Measurements from ENCODE around the gene HCST.

Gene HCST

DNA sequence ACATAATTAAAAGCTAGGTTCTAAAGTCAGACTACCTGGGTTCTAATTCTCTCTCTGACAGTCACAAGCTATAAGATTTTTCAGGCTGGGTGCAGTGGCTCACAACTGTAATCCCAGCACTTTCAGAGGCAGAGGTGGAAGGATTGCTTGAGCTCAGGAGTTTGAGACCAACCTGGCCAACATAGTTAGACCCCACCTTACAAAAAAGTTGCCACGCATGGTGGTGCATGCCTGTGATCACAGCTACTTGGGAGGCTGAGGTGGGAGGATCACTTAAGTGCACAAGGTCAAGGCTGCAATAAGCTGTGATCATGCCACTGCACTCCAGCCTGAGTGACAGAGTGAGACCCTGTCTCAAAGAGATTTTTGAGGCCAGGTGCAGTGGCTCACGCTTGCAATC lies 8.0 kb upstream of the HCST start:
- Histone ChIP-seq H3K4me3 (replicated peaks; ENCODE audit: insufficient read depth, low read length) (no peak overlapping the region), H3K27me3 (ENCODE audit: insufficient read depth, poor library complexity, severe bottlenecking) (no peaks in the 10 kb centered on the region), H3K27ac (replicated peaks) (no peak overlapping the region)
- TF ChIP-seq GABPA (IDR thresholded peaks at IDR 0.05; ENCODE audit: low read depth), result no peak
- peak; percentile 50; the same call in 1 of the 2 replicates for TF ChIP-seq POLR2AphosphoS5 (IDR thresholded peaks at IDR 0.05; ENCODE audit: low read depth)
- no peak for DNase-seq (ENCODE audit: low read depth in 1 of 2, low spot score in 1 of 2)

DNA sequence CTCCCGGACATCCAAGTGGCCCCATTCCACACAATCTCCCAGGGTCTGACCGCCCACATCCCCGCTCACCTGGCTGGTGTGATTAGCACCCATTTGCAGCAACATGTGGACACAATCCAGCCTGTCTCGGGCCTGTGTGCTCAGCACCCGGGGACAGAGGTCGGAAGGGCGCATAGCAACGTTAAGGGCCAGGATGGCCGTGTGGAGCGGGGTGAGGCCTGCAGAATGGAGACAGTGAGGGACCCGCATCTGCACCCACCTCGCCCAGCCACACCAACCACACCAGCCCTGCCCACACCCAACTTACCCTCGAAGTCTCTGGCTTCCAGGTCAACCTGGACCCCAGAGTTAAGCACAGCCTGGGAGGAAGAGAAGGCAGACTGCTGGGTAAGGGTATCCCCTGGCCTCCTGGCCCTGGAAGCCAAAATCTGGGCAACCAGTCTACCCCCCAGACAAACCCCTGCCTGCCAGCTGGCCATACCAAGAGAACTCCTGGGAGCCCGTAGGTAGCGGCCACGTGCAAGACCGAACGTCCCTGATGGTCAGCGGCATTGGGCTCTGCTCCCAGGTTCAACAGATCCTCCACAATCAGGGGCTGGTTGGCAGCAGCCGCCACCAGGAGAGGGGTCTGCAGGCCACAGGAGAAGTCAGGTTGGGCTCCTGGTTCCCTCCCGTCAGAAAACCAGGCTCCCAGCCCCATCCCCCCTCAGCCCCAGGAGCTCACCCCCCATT lies 6.3 kb upstream of the HCST start:
- TF ChIP-seq POLR2AphosphoS5 (IDR thresholded peaks at IDR 0.05; ENCODE audit: low read depth), result no peak
- TF ChIP-seq, protein P1, sequence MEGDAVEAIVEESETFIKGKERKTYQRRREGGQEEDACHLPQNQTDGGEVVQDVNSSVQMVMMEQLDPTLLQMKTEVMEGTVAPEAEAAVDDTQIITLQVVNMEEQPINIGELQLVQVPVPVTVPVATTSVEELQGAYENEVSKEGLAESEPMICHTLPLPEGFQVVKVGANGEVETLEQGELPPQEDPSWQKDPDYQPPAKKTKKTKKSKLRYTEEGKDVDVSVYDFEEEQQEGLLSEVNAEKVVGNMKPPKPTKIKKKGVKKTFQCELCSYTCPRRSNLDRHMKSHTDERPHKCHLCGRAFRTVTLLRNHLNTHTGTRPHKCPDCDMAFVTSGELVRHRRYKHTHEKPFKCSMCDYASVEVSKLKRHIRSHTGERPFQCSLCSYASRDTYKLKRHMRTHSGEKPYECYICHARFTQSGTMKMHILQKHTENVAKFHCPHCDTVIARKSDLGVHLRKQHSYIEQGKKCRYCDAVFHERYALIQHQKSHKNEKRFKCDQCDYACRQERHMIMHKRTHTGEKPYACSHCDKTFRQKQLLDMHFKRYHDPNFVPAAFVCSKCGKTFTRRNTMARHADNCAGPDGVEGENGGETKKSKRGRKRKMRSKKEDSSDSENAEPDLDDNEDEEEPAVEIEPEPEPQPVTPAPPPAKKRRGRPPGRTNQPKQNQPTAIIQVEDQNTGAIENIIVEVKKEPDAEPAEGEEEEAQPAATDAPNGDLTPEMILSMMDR (IDR thresholded peaks at IDR 0.05; ENCODE audit: insufficient read depth, low read length), result no peak
- TF ChIP-seq, protein P2, sequence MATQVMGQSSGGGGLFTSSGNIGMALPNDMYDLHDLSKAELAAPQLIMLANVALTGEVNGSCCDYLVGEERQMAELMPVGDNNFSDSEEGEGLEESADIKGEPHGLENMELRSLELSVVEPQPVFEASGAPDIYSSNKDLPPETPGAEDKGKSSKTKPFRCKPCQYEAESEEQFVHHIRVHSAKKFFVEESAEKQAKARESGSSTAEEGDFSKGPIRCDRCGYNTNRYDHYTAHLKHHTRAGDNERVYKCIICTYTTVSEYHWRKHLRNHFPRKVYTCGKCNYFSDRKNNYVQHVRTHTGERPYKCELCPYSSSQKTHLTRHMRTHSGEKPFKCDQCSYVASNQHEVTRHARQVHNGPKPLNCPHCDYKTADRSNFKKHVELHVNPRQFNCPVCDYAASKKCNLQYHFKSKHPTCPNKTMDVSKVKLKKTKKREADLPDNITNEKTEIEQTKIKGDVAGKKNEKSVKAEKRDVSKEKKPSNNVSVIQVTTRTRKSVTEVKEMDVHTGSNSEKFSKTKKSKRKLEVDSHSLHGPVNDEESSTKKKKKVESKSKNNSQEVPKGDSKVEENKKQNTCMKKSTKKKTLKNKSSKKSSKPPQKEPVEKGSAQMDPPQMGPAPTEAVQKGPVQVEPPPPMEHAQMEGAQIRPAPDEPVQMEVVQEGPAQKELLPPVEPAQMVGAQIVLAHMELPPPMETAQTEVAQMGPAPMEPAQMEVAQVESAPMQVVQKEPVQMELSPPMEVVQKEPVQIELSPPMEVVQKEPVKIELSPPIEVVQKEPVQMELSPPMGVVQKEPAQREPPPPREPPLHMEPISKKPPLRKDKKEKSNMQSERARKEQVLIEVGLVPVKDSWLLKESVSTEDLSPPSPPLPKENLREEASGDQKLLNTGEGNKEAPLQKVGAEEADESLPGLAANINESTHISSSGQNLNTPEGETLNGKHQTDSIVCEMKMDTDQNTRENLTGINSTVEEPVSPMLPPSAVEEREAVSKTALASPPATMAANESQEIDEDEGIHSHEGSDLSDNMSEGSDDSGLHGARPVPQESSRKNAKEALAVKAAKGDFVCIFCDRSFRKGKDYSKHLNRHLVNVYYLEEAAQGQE (IDR thresholded peaks at IDR 0.05; ENCODE audit: insufficient replicate concordance, low read depth), result no peak
- TF ChIP-seq GABPA (IDR thresholded peaks at IDR 0.05; ENCODE audit: low read depth), result no peak
- no peak for TF ChIP-seq SPI1 (IDR thresholded peaks at IDR 0.05; ENCODE audit: borderline replicate concordance, low read depth)
- no peak overlapping the region for H3K4me3 ChIP-seq (replicated peaks; ENCODE audit: insufficient read depth, low read length)
- H3K27ac ChIP-seq (replicated peaks), result no peak overlapping the region
- no peaks in the 10 kb centered on the region for H3K27me3 ChIP-seq (ENCODE audit: insufficient read depth, poor library complexity, severe bottlenecking)
- DNase-seq (ENCODE audit: low read depth in 1 of 2, low spot score in 1 of 2), result no peak

DNA sequence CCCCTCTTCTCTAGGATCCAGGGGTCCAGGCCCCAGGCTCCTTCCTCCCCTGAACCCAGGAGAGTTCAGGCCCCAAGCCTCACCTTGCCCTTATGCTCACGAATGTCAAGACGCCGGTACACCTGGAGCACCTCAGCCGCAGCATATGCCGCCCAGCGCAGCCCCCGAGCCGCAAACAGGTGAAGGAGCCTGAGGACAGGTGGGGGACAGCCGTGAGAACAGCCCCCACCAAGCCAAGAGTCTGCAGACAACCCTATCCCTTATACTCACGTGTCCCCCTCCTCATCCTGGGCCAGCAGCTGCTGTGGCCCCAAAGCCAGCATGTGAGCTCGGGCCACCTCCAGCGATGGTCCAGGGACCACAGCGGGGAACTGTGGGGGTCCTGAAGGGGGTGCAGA lies 5.7 kb upstream of the HCST start:
- no peak overlapping the region for H3K27ac ChIP-seq (replicated peaks)
- no peak overlapping the region for H3K4me3 ChIP-seq (replicated peaks; ENCODE audit: insufficient read depth, low read length)
- no peak for DNase-seq (ENCODE audit: low read depth in 1 of 2, low spot score in 1 of 2)
- no peak for TF ChIP-seq SPI1 (IDR thresholded peaks at IDR 0.05; ENCODE audit: borderline replicate concordance, low read depth)
- no peak for TF ChIP-seq GABPA (IDR thresholded peaks at IDR 0.05; ENCODE audit: low read depth)
- TF ChIP-seq, protein P1 (IDR thresholded peaks at IDR 0.05; ENCODE audit: insufficient read depth, low read length), result no peak
- no peak for TF ChIP-seq POLR2AphosphoS5 (IDR thresholded peaks at IDR 0.05; ENCODE audit: low read depth)
- TF ChIP-seq, protein P2 (IDR thresholded peaks at IDR 0.05; ENCODE audit: insufficient replicate concordance, low read depth), result no peak
- H3K27me3 ChIP-seq (ENCODE audit: insufficient read depth, poor library complexity, severe bottlenecking), result no peaks in the 10 kb centered on the region

DNA sequence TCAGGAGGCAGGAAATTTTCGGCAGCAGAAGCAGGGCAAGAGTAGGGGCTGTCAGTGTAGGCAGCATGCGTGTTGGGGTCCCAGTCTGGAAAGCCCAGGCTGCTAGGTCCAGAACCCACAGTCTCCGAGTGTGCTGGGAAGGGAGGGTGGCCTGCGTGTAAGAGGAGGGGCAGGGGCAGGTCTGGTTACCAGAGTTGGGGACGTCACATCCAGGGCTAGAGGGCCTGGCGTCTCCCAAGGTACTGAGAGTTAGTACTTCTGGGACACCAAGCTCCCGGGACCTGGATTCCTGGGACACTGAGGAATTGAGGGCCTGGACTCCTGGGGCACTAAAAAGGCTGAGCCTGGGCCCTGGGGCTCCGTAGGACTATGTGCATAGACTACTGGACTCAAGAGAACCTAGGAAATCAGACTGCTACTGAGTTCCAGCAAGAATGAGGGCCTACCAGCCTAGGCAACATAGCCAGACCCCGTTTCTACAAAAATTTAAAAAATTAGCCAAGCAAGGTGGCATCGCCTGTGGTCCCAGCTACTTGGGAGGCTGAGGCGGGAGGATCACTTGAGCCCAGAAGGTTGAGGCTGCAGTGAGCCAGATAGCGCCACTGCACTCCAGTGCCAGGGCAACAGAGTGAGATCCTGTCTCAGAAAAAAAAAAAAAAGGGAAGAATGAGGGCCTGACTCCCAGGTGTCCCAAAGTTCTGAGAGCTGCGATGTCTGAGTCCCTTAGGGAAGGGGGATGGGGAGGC lies 4.5 kb upstream of the HCST start:
- Histone ChIP-seq H3K27me3 (ENCODE audit: insufficient read depth, poor library complexity, severe bottlenecking) (no peaks in the 10 kb centered on the region), H3K27ac (replicated peaks) (peak overlapping the region; percentile 94), H3K4me3 (replicated peaks; ENCODE audit: insufficient read depth, low read length) (peak overlapping the region; percentile 91)
- DNase-seq (ENCODE audit: low read depth in 1 of 2, low spot score in 1 of 2), result no peak
- TF ChIP-seq, protein P2 (IDR thresholded peaks at IDR 0.05; ENCODE audit: insufficient replicate concordance, low read depth), result no peak
- TF ChIP-seq GABPA (IDR thresholded peaks at IDR 0.05; ENCODE audit: low read depth) (no peak), POLR2AphosphoS5 (IDR thresholded peaks at IDR 0.05; ENCODE audit: low read depth) (no peak), SPI1 (IDR thresholded peaks at IDR 0.05; ENCODE audit: borderline replicate concordance, low read depth) (no peak)
- TF ChIP-seq, protein P1 (IDR thresholded peaks at IDR 0.05; ENCODE audit: insufficient read depth, low read length), result no peak

All from HL-60 (cell line).